Prostate gland (tissue), 2 donors: ENCODE data around the gene GNAQ.

Experiments used
- CTCF ChIP-seq, 4 experiments: fragments of 200-600 bp in 2 of 4; fragments of 450-650 bp in 2 of 4; sonication (generic) in 2 of 4; IDR thresholded peaks; 1 replicate in 3 of 4; 2 replicates in 1 of 4; pipeline ENCODE4 v1.5.1; 2016 to 2019; ENCODE audit warnings: antibody characterized with exemption in 4 of 4, mild to moderate bottlenecking in 2 of 4, moderate library complexity in 2 of 4
- POLR2AphosphoS5 ChIP-seq: sonication (generic); formaldehyde crosslinking; IDR thresholded peaks from one replicate; pipeline ENCODE4 v1.6.1; 2017; ENCODE audit warnings: antibody characterized with exemption

GRCh38 chr9:78044886-78045285 lies 13.3 kb upstream of the GNAQ start:
- TF ChIP-seq POLR2AphosphoS5 = no peak
- no peak for TF ChIP-seq CTCF (IDR thresholded peaks at IDR 0.05)
